Measurements from ENCODE around the gene EIF3L. TPM values are rescaled to one million over a fixed set of nuclear protein-coding genes. Genes with fewer than 3 reads are reported as not detected.

EIF3L gene
- polyA plus RNA-seq, 1 of the 3 experiments (the other 2 are of a cell fraction), result 478 TPM

DNA sequence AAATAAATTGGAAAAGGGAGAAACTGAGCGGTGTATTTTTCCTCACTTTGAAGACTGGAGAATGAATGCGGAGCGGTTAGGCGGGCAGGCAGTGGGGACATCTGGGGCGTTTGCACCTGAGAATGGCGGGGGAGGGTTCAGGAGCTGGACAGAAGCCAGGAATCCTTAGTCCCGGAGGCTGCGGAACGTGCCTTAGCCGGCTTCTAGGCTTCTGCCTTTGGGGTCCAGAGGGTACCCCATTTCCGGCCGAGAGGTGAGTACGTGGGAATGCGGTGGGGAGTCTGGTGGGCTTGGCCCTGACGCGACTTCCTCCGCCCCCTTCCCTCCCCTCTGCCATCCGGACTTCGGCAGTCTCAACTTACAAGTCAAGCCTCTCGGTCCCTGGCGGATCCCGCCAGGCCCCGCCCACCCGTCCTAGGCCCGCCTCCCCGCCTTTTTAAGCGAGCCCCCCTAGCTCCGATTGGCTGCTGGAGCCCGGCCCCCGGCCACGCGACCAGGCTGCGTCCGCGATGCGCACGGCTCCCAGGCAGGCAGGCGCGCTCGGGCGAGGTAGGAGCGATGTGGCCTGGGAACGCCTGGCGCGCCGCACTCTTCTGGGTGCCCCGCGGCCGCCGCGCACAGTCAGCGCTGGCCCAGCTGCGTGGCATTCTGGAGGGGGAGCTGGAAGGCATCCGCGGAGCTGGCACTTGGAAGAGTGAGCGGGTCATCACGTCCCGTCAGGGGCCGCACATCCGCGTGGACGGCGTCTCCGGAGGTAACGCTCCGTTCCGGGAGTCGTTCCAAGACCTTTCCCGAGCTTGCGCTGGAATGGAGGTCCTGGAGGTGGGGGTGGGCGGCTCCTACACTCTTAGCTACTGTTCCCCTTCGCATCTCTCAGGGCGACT, 41.6 kb upstream of the EIF3L start, which contains the start of gene GCAT:
GCAT (plus strand) TSS at position 525 of the 884 bp plus-strand sequence; CDS start at position 559, 34 bp downstream.
- Histone ChIP-seq H3K36me3 (replicated peaks in 1 of 2; ENCODE audit: control insufficient read depth in 1 of 2, insufficient read depth in 2 of 2, low read length in 1 of 2) (no peaks in the 10 kb centered on the region), H2AFZ (ENCODE audit: low read depth) (peak within 1 kb of the TSS; percentile 87), H3F3A (replicated peaks; ENCODE audit: insufficient read depth) (peaks cover 17% of the 10 kb centered on the region), H3K4me1 (ENCODE audit: control insufficient read depth in 1 of 2, insufficient read depth in 2 of 2, low read depth in 1 of 2, low read length in 1 of 2) (peaks cover 0 to 34% of the 10 kb centered on the region in 2 experiments; a peak in 2 of 4 replicates), H3K27me3 (ENCODE audit: insufficient read depth) (no peaks in the 10 kb centered on the region), H3K9me3 (no peaks in the 10 kb centered on the region), H3K27ac (ENCODE audit: low read depth in 2 of 2, low read length in 1 of 2) (peak within 1 kb of the TSS; percentile 61), H3K9me2 (no peaks in the 10 kb centered on the region), H3K4me3 (ENCODE audit: low read depth in 2 of 2, low read length in 1 of 2) (peak within 1 kb of the TSS; percentile 70), H3K4me2 (peak within 1 kb of the TSS; percentile 98), H3K9ac (peak within 1 kb of the TSS; percentile 66; the same call in 1 of the 2 replicates), H3K79me2 (ENCODE audit: insufficient read depth) (peaks cover 22% of the 10 kb centered on the region), H4K20me1 (ENCODE audit: insufficient read depth) (no peaks in the 10 kb centered on the region; the same call in 1 of the 2 replicates)
- peak; percentile 99 for DNase-seq
- ChIA-PET POLR2A (interaction anchor here (0.7 to 1.9 kb wide), 5 partner anchors 10 to 149 kb away, joined by 3 to 13 read pairs (median 5); partner anchors contain the start of genes ANKRD54, NOL12 and PDXP), CTCF (interaction anchor here (0.6 to 3.8 kb wide), 8 partner anchors 10 to 164 kb away, joined by 3 to 34 read pairs (median 4); no protein-coding TSS in a partner anchor)
- WGBS (ENCODE audit: low lambda C conversion rate), result 2% methylated on average over 53 of the region's 73 CpGs
- TF ChIP-seq YY1 (IDR thresholded peaks at IDR 0.05; ENCODE audit: low read depth) (no peak), SMC3 (IDR thresholded peaks at IDR 0.05; ENCODE audit: low read depth, low read length) (no peak), JUND (IDR thresholded peaks at IDR 0.05) (no peak), MEF2A (IDR thresholded peaks at IDR 0.05; ENCODE audit: borderline replicate concordance, low read depth) (no peak), RCOR1 (IDR thresholded peaks at IDR 0.05; ENCODE audit: low read length) (peak; percentile 30; the same call in 1 of the 2 replicates), ELF1 (IDR thresholded peaks at IDR 0.05) (no peak), POLR2AphosphoS5 (IDR thresholded peaks at IDR 0.05; ENCODE audit: low read depth, low read length) (peak; percentile 55), NFIC (IDR thresholded peaks at IDR 0.05; ENCODE audit: borderline replicate concordance) (peak; percentile 53; the same call in 1 of the 2 replicates), FOXJ3 (CRISPR knock-in tag; IDR thresholded peaks at IDR 0.05) (no peak), RXRA (IDR thresholded peaks at IDR 0.05; ENCODE audit: borderline replicate concordance, low read depth) (no peak), TCF12 (IDR thresholded peaks at IDR 0.05) (peak; percentile 17; the same call in 1 of the 2 replicates), NRF1 (IDR thresholded peaks at IDR 0.05; ENCODE audit: low read depth, low read length) (peak; percentile 65), MXI1 (IDR thresholded peaks at IDR 0.05; ENCODE audit: low read depth, low read length) (peak; percentile 94), EP300 (IDR thresholded peaks at IDR 0.05; ENCODE audit: borderline replicate concordance in 1 of 2, low read depth in 1 of 2, low read length in 1 of 2) (no peak), FOSL2 (IDR thresholded peaks at IDR 0.05; ENCODE audit: borderline replicate concordance, low read depth) (no peak), CHD2 (IDR thresholded peaks at IDR 0.05; ENCODE audit: low read length, partially characterized antibody) (peak; percentile 46), EZH2phosphoT487 (IDR thresholded peaks at IDR 0.05; ENCODE audit: borderline replicate concordance, low read depth) (no peak)
- TF ChIP-seq, protein P1, sequence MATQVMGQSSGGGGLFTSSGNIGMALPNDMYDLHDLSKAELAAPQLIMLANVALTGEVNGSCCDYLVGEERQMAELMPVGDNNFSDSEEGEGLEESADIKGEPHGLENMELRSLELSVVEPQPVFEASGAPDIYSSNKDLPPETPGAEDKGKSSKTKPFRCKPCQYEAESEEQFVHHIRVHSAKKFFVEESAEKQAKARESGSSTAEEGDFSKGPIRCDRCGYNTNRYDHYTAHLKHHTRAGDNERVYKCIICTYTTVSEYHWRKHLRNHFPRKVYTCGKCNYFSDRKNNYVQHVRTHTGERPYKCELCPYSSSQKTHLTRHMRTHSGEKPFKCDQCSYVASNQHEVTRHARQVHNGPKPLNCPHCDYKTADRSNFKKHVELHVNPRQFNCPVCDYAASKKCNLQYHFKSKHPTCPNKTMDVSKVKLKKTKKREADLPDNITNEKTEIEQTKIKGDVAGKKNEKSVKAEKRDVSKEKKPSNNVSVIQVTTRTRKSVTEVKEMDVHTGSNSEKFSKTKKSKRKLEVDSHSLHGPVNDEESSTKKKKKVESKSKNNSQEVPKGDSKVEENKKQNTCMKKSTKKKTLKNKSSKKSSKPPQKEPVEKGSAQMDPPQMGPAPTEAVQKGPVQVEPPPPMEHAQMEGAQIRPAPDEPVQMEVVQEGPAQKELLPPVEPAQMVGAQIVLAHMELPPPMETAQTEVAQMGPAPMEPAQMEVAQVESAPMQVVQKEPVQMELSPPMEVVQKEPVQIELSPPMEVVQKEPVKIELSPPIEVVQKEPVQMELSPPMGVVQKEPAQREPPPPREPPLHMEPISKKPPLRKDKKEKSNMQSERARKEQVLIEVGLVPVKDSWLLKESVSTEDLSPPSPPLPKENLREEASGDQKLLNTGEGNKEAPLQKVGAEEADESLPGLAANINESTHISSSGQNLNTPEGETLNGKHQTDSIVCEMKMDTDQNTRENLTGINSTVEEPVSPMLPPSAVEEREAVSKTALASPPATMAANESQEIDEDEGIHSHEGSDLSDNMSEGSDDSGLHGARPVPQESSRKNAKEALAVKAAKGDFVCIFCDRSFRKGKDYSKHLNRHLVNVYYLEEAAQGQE (IDR thresholded peaks at IDR 0.05; ENCODE audit: low read depth, low read length), result 0 out of 2 replicates have a peak, but pooled peaks have one; percentile 8
- TF ChIP-seq, protein P2, sequence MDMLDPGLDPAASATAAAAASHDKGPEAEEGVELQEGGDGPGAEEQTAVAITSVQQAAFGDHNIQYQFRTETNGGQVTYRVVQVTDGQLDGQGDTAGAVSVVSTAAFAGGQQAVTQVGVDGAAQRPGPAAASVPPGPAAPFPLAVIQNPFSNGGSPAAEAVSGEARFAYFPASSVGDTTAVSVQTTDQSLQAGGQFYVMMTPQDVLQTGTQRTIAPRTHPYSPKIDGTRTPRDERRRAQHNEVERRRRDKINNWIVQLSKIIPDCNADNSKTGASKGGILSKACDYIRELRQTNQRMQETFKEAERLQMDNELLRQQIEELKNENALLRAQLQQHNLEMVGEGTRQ (IDR thresholded peaks at IDR 0.05; ENCODE audit: borderline replicate concordance, low read depth, low read length), result no peak
- TF ChIP-seq, protein P3, sequence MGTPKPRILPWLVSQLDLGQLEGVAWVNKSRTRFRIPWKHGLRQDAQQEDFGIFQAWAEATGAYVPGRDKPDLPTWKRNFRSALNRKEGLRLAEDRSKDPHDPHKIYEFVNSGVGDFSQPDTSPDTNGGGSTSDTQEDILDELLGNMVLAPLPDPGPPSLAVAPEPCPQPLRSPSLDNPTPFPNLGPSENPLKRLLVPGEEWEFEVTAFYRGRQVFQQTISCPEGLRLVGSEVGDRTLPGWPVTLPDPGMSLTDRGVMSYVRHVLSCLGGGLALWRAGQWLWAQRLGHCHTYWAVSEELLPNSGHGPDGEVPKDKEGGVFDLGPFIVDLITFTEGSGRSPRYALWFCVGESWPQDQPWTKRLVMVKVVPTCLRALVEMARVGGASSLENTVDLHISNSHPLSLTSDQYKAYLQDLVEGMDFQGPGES (IDR thresholded peaks at IDR 0.05; ENCODE audit: low read depth, low read length), result peak; percentile 17; the same call in 1 of the 2 replicates
- TF ChIP-seq, protein P4, sequence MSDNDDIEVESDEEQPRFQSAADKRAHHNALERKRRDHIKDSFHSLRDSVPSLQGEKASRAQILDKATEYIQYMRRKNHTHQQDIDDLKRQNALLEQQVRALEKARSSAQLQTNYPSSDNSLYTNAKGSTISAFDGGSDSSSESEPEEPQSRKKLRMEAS (IDR thresholded peaks at IDR 0.05; ENCODE audit: low read depth), result peak; percentile 83; the same call in 1 of the 2 replicates
- TF ChIP-seq, protein P5, sequence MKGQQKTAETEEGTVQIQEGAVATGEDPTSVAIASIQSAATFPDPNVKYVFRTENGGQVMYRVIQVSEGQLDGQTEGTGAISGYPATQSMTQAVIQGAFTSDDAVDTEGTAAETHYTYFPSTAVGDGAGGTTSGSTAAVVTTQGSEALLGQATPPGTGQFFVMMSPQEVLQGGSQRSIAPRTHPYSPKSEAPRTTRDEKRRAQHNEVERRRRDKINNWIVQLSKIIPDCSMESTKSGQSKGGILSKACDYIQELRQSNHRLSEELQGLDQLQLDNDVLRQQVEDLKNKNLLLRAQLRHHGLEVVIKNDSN (IDR thresholded peaks at IDR 0.05; ENCODE audit: borderline replicate concordance, low read depth), result peak; percentile 76; the same call in 1 of the 2 replicates
- TF ChIP-seq, protein P6, sequence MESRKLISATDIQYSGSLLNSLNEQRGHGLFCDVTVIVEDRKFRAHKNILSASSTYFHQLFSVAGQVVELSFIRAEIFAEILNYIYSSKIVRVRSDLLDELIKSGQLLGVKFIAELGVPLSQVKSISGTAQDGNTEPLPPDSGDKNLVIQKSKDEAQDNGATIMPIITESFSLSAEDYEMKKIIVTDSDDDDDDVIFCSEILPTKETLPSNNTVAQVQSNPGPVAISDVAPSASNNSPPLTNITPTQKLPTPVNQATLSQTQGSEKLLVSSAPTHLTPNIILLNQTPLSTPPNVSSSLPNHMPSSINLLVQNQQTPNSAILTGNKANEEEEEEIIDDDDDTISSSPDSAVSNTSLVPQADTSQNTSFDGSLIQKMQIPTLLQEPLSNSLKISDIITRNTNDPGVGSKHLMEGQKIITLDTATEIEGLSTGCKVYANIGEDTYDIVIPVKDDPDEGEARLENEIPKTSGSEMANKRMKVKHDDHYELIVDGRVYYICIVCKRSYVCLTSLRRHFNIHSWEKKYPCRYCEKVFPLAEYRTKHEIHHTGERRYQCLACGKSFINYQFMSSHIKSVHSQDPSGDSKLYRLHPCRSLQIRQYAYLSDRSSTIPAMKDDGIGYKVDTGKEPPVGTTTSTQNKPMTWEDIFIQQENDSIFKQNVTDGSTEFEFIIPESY (IDR thresholded peaks at IDR 0.05; ENCODE audit: borderline replicate concordance, low read depth), result no peak

All from SK-N-SH (cell line).